ENCODE measurements around the gene RPS25. TPM values are rescaled to one million over a fixed set of nuclear protein-coding genes. Genes with fewer than 3 reads are reported as not detected.
A peak's percentile ranks its signal among the peaks of the same experiment; 100 is the strongest.

RPS25 gene
- total RNA-seq, 2 experiments from 2014 or later: 1,395 to 1,648 TPM

- H3K4me1 ChIP-seq (ENCODE audit: insufficient read depth, low read length, poor library complexity, severe bottlenecking): peaks cover 21% of the 10 kb centered on the region
- peaks cover 78% of the 10 kb centered on the region for H3K36me3 ChIP-seq (ENCODE audit: insufficient read depth, low read length)
- peaks cover 27% of the 10 kb centered on the region; the same call in 1 of the 2 replicates for H4K20me1 ChIP-seq (ENCODE audit: insufficient read depth, low read length)
- ChIA-PET POLR2A (interaction anchor here (0.7 to 2.3 kb wide), 8 partner anchors 9 to 92 kb away, joined by 3 to 10 read pairs (median 4); partner anchors contain the start of genes C2CD2L, CENATAC and SLC37A4), CTCF (ENCODE audit: unreplicated experiment) (no interaction called here)
- intact Hi-C loops (cut with micrococcal nuclease; ENCODE audit: unreplicated experiment): no loop called here
- no peak for DNase-seq (ENCODE audit: low spot score)
- no peaks in the 10 kb centered on the region for H3K9me2 ChIP-seq (ENCODE audit: insufficient read depth, low read length)
- H3K27ac ChIP-seq (ENCODE audit: low read depth, low read length, poor library complexity, severe bottlenecking): no peak overlapping the region
- no TSS peak for BruUV-seq (replicated peaks)
- peaks cover 52% of the 10 kb centered on the region for H3K79me2 ChIP-seq (ENCODE audit: insufficient read depth, low read depth, low read length)
- peak overlapping the region; percentile 84; the same call in 1 of the 2 replicates for H3K4me2 ChIP-seq (ENCODE audit: low read length)
- no peak overlapping the region for H3K4me3 ChIP-seq (ENCODE audit: low read depth, low read length, poor library complexity, severe bottlenecking)
- H3K9me3 ChIP-seq (ENCODE audit: low read length): no peaks in the 10 kb centered on the region
- H2AFZ ChIP-seq (ENCODE audit: low read length): no peak overlapping the region
- TF ChIP-seq CTCF (conservative IDR thresholded peaks at IDR 0.05; ENCODE audit: low read length) (peak; percentile 49), EZH2phosphoT487 (IDR thresholded peaks at IDR 0.05; ENCODE audit: borderline replicate concordance, low read depth, low read length) (no peak)
Observed at GRCh38 chr11:119015054-119015611, 3.0 kb downstream of the RPS25 start.

GRCh38 chr11:119014209-119014924 lies 3.8 kb downstream of the RPS25 start:
- TF ChIP-seq EZH2phosphoT487 (IDR thresholded peaks at IDR 0.05; ENCODE audit: borderline replicate concordance, low read depth, low read length): no peak
- no peak for TF ChIP-seq CTCF (conservative IDR thresholded peaks at IDR 0.05; ENCODE audit: low read length)
- POLR2A ChIA-PET: interaction anchor here (0.7 to 2.3 kb wide), 5 partner anchors 17 to 93 kb away, joined by 3 to 10 read pairs (median 3); partner anchors contain the start of genes C2CD2L and CENATAC
- Histone ChIP-seq H3K79me2 (ENCODE audit: insufficient read depth, low read depth, low read length) (peaks cover 44% of the 10 kb centered on the region), H2AFZ (ENCODE audit: low read length) (no peak overlapping the region), H3K36me3 (ENCODE audit: insufficient read depth, low read length) (peaks cover 81% of the 10 kb centered on the region), H4K20me1 (ENCODE audit: insufficient read depth, low read length) (peaks cover 20% of the 10 kb centered on the region; the same call in 1 of the 2 replicates), H3K4me1 (ENCODE audit: insufficient read depth, low read length, poor library complexity, severe bottlenecking) (peaks cover 15% of the 10 kb centered on the region), H3K4me3 (ENCODE audit: low read depth, low read length, poor library complexity, severe bottlenecking) (no peak overlapping the region), H3K9me3 (ENCODE audit: low read length) (no peaks in the 10 kb centered on the region), H3K4me2 (ENCODE audit: low read length) (no peak overlapping the region), H3K9me2 (ENCODE audit: insufficient read depth, low read length) (no peaks in the 10 kb centered on the region), H3K27ac (ENCODE audit: low read depth, low read length, poor library complexity, severe bottlenecking) (no peak overlapping the region)
- intact Hi-C loops (cut with micrococcal nuclease; ENCODE audit: unreplicated experiment): no loop called here
- no peak for DNase-seq (ENCODE audit: low spot score)
- BruUV-seq (replicated peaks): no TSS peak
- CTCF ChIA-PET (ENCODE audit: unreplicated experiment): no interaction called here

All from OCI-LY7 (cell line).